K562 (cell line): ENCODE measurements around the gene SCUBE1. TPM values are rescaled to one million over a fixed set of nuclear protein-coding genes. Genes with fewer than 3 reads are reported as not detected.

Source experiments
- BMI1 ChIP-seq: fragments of 150-350 bp; IDR thresholded peaks from 2 replicates; pipeline ENCODE4 v1.6.1; 2014; ENCODE audit warnings: low read length
- EP400 ChIP-seq: fragments of 450-650 bp; IDR thresholded peaks from 2 replicates; pipeline ENCODE4 v1.6.1; 2017; ENCODE audit warnings: antibody characterized with exemption, mild to moderate bottlenecking, moderate library complexity
- KDM1A ChIP-seq, 2 experiments: fragments of 450-650 bp; IDR thresholded peaks; 2 replicates each; pipeline ENCODE4 v1.6.1; 2016; ENCODE audit warnings: mild to moderate bottlenecking in 2 of 2
- L3MBTL2 ChIP-seq: fragments of 450-650 bp; IDR thresholded peaks from 2 replicates; pipeline ENCODE4 v1.6.1; 2016; ENCODE audit warnings: mild to moderate bottlenecking, moderate library complexity
- MYBL2 ChIP-seq, 2 experiments: fragments of 450-650 bp in 1 of 2; sonication (generic) in 1 of 2; formaldehyde crosslinking in 1 of 2; IDR thresholded peaks; 2 replicates each; pipeline versions ENCODE4 v1.6.1 to v1.8.1; 2017 to 2022; ENCODE audit warnings: borderline replicate concordance in 1 of 2, inconsistent platforms in 1 of 2, low read depth in 1 of 2, mild to moderate bottlenecking in 1 of 2, missing genetic modification reagents in 1 of 2, moderate library complexity in 1 of 2
- NFIC ChIP-seq: fragments of 450-650 bp; IDR thresholded peaks from 2 replicates; pipeline ENCODE4 v1.6.1; 2017; ENCODE audit warnings: mild to moderate bottlenecking, inconsistent platforms
- NR3C1 ChIP-seq: sonication (generic); formaldehyde crosslinking; IDR thresholded peaks from 2 replicates; pipeline ENCODE4 v1.8.1; 2022; ENCODE audit warnings: missing genetic modification reagents
- POLR3G ChIP-seq: IDR thresholded peaks from 2 replicates; pipeline ENCODE4 v1.6.1; 2011; ENCODE audit not compliant: insufficient read length, insufficient replicate concordance; ENCODE audit errors: extremely low read depth
- RBFOX2 ChIP-seq: fragments of 200-400 bp; formaldehyde crosslinking; IDR thresholded peaks from 2 replicates; pipeline ENCODE4 v1.6.1; 2017; ENCODE audit warnings: low read depth, mild to moderate bottlenecking, low read length, moderate library complexity
- SAFB ChIP-seq: fragments of 200-400 bp; formaldehyde crosslinking; IDR thresholded peaks from 2 replicates; pipeline ENCODE4 v1.6.1; 2017; ENCODE audit warnings: low read depth, low read length, borderline replicate concordance
- SREBF2 ChIP-seq: sonication (generic); formaldehyde crosslinking; IDR thresholded peaks from 2 replicates; pipeline ENCODE4 v1.4.0; 2020; ENCODE audit warnings: mild to moderate bottlenecking, missing genetic modification reagents
- ZNF175 ChIP-seq: fragments of 200-800 bp; sonication (Bioruptor generic); IDR thresholded peaks from 2 replicates; pipeline ENCODE4 v1.6.1; 2016; ENCODE audit warnings: low read depth, mild to moderate bottlenecking, missing genetic modification characterization, missing compliant biosample characterization
- polyA plus RNA-seq, 8 experiments: library from polyadenylated mRNA; depleted of rRNA in 4 of 8; stranded (reverse) in 5 of 8; unstranded in 3 of 8; fragments of >200 nt; fragmentation: Nextera tagmentation in 2 of 8; fragmentation: Illumina TruSeq in 1 of 8; extraction: Ambion mirVana in 2 of 8; extraction: Trizol in 1 of 8; gene quantifications; 2 replicates each; pipeline versions ENCODE4 v1.2.1 to v1.2.3, GENCODE V29; 2011 to 2014; ENCODE audit warnings: inconsistent platforms in 1 of 8, missing spikeins in 1 of 8
- total RNA-seq, 7 experiments: library from RNA; depleted of rRNA in 6 of 7; stranded (reverse); fragments of >200 nt in 6 of 7; fragmentation: Illumina TruSeq in 2 of 7; extraction: Trizol in 2 of 7; gene quantifications; 2 replicates each; pipeline versions ENCODE4 v1.2.1 to v1.2.3, GENCODE V29; 2011 to 2021; ENCODE audit warnings: low replicate concordance in 1 of 7
- TF ChIP-seq, protein P1 (sequence below): fragments of 250-450 bp; sonication (Bioruptor Pico); IDR thresholded peaks from 2 replicates; pipeline ENCODE4 v1.5.1; 2021; ENCODE audit warnings: mild to moderate bottlenecking
- TF ChIP-seq, protein P2 (sequence below): conservative IDR thresholded peaks from 2 replicates; pipeline ENCODE4 v1.6.1; 2011; ENCODE audit warnings: low read depth, mild to moderate bottlenecking, low read length; ENCODE audit not compliant: control insufficient read depth
- TF ChIP-seq, protein P3 (sequence below): sonication (generic); formaldehyde crosslinking; IDR thresholded peaks from 2 replicates; pipeline ENCODE4 v1.8.0; 2022; ENCODE audit warnings: mild to moderate bottlenecking, missing genetic modification reagents
- TF ChIP-seq, protein P4 (sequence below): fragments of 250-450 bp; sonication (Bioruptor Pico); IDR thresholded peaks from 2 replicates; pipeline ENCODE4 v1.4.0; 2020
- TF ChIP-seq, protein P5 (sequence below): fragments of 450-650 bp; IDR thresholded peaks from one replicate; pipeline ENCODE4 v1.6.1; 2018; ENCODE audit warnings: mild to moderate bottlenecking, moderate library complexity; ENCODE audit not compliant: partially characterized antibody
- TF ChIP-seq, protein P6 (sequence below), 2 experiments: fragments of 450-650 bp; conservative IDR thresholded peaks; 2 replicates each; pipeline ENCODE4 v1.6.1; 2017; ENCODE audit warnings: mild to moderate bottlenecking in 2 of 2, moderate library complexity in 2 of 2

Gene SCUBE1
- total and polyA plus RNA-seq, 9 of the 15 experiments (the other 6 are each of a cell fraction or from before 2014, with no cell fraction given), result 0.03 to 0.47 (median 0.29) TPM; not detected in 6

DNA sequence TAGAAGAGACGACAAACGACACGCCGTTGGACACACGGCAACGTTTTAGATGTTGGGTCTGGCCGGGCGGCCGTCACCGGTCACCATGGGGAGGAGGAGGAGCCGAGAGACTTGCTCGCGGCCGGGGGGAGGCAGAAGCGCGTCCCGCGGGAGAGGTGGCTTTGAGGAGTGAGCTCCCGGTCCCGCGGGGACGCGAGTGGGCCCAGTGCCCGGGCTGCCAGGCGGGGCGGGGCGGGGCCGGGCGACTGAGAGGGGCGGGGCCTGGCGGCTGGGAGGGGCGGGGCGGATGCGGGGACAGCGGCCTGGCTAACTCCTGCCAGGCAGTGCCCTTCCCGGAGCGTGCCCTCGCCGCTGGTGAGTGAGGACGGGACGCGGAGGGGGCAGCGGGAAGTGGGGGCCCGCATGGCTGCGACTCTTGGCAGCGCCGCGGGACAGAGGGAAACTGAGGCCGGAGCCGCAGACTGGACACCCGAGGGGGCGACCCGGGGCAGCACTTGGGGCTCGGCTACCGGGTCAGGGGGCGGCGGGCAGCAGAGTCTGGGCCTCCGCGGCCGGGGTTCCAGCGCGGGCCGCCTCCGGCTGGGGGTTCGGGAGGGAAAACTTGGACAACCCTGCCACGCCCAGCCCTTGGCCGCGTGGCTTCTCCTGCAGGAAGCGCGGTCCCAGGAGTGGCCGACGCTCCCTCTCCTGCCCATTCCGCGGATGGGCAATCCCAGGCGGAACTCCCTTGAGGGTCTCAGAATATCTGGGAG is 191.7 kb downstream of the SCUBE1 start, which contains the start of gene TSPO (continued):
- TF ChIP-seq MYBL2 (IDR thresholded peaks at IDR 0.05; ENCODE audit: low read depth) (no peak), MYBL2 (CRISPR knock-in tag; IDR thresholded peaks at IDR 0.05; ENCODE audit: borderline replicate concordance) (no peak), NR3C1 (0 out of 2 replicates have a peak, but pooled peaks have one; percentile 36), SAFB (peak; percentile 49; the same call in 1 of the 2 replicates), POLR3G (no peak), RBFOX2 (peak; percentile 51), BMI1 (no peak), NFIC (peak; percentile 31), EP400 (peak; percentile 65), KDM1A (IDR thresholded peaks at IDR 0.05) (0 out of 4 replicates have a peak, but pooled peaks of 1 of the 2 experiments have one; percentile 8), SREBF2 (no peak), L3MBTL2 (peak; percentile 98), ZNF175 (CRISPR knock-in tag) (no peak)
- TF ChIP-seq, protein P1, sequence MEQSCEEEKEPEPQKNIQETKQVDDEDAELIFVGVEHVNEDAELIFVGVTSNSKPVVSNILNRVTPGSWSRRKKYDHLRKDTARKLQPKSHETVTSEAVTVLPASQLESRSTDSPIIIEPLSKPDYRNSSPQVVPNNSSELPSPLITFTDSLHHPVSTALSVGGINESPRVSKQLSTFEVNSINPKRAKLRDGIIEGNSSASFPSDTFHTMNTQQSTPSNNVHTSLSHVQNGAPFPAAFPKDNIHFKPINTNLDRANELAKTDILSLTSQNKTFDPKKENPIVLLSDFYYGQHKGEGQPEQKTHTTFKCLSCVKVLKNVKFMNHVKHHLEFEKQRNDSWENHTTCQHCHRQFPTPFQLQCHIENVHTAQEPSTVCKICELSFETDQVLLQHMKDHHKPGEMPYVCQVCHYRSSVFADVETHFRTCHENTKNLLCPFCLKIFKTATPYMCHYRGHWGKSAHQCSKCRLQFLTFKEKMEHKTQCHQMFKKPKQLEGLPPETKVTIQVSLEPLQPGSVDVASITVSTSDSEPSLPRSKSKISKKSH, result no peak
- TF ChIP-seq, protein P2, sequence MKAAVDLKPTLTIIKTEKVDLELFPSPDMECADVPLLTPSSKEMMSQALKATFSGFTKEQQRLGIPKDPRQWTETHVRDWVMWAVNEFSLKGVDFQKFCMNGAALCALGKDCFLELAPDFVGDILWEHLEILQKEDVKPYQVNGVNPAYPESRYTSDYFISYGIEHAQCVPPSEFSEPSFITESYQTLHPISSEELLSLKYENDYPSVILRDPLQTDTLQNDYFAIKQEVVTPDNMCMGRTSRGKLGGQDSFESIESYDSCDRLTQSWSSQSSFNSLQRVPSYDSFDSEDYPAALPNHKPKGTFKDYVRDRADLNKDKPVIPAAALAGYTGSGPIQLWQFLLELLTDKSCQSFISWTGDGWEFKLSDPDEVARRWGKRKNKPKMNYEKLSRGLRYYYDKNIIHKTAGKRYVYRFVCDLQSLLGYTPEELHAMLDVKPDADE, result 0 out of 2 replicates have a peak, but pooled peaks have one; percentile 26
- TF ChIP-seq, protein P3, sequence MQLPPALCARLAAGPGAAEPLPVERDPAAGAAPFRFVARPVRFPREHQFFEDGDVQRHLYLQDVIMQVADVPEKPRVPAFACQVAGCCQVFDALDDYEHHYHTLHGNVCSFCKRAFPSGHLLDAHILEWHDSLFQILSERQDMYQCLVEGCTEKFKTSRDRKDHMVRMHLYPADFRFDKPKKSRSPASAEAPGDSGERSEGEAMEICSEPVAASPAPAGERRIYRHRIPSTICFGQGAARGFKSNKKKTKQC (CRISPR knock-in tag), result 0 out of 2 replicates have a peak, but pooled peaks have one; percentile 72
- TF ChIP-seq, protein P4, sequence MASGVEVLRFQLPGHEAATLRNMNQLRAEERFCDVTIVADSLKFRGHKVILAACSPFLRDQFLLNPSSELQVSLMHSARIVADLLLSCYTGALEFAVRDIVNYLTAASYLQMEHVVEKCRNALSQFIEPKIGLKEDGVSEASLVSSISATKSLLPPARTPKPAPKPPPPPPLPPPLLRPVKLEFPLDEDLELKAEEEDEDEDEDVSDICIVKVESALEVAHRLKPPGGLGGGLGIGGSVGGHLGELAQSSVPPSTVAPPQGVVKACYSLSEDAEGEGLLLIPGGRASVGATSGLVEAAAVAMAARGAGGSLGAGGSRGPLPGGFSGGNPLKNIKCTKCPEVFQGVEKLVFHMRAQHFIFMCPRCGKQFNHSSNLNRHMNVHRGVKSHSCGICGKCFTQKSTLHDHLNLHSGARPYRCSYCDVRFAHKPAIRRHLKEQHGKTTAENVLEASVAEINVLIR (CRISPR knock-in tag), result no peak
- TF ChIP-seq, protein P5, sequence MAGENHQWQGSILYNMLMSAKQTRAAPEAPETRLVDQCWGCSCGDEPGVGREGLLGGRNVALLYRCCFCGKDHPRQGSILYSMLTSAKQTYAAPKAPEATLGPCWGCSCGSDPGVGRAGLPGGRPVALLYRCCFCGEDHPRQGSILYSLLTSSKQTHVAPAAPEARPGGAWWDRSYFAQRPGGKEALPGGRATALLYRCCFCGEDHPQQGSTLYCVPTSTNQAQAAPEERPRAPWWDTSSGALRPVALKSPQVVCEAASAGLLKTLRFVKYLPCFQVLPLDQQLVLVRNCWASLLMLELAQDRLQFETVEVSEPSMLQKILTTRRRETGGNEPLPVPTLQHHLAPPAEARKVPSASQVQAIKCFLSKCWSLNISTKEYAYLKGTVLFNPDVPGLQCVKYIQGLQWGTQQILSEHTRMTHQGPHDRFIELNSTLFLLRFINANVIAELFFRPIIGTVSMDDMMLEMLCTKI, result no peak
- TF ChIP-seq, protein P6, sequence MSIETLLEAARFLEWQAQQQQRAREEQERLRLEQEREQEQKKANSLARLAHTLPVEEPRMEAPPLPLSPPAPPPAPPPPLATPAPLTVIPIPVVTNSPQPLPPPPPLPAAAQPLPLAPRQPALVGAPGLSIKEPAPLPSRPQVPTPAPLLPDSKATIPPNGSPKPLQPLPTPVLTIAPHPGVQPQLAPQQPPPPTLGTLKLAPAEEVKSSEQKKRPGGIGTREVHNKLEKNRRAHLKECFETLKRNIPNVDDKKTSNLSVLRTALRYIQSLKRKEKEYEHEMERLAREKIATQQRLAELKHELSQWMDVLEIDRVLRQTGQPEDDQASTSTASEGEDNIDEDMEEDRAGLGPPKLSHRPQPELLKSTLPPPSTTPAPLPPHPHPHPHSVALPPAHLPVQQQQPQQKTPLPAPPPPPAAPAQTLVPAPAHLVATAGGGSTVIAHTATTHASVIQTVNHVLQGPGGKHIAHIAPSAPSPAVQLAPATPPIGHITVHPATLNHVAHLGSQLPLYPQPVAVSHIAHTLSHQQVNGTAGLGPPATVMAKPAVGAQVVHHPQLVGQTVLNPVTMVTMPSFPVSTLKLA (conservative IDR thresholded peaks at IDR 0.05), result peak; percentile 38 to 54; a peak in 3 of 4 replicates
